CD14-positive monocyte (primary cell): ENCODE results near the gene OXER1. TPM values are rescaled to one million over a fixed set of nuclear protein-coding genes. Genes with fewer than 3 reads are reported as not detected.

Experiments
- DNase-seq, 3 donors: peaks; one replicate each; pipeline ENCODE4 v3.0.0-alpha.2; 2011 to 2022
- H2AFZ ChIP-seq: 2 replicates; pipeline ENCODE4 v1.6.0; 2012; ENCODE audit warnings: mild to moderate bottlenecking, low read depth, low read length, inconsistent platforms; ENCODE audit not compliant: insufficient read depth, poor library complexity, severe bottlenecking
- H3K27ac ChIP-seq, 2 donors: 1 replicate in 1 of 2; 2 replicates in 1 of 2; pipeline ENCODE4 v1.5.1; 2012 to 2013; ENCODE audit warnings: low read length in 2 of 2, control low read depth in 1 of 2, inconsistent platforms in 1 of 2, low read depth in 1 of 2, mild to moderate bottlenecking in 1 of 2
- H3K27me3 ChIP-seq, 2 donors: one replicate each; pipeline versions ENCODE4 v1.6.0 to v1.6.1; 2011 to 2013; ENCODE audit warnings: low read length in 2 of 2; ENCODE audit not compliant: control insufficient read depth in 2 of 2, insufficient read depth in 2 of 2
- H3K36me3 ChIP-seq, 2 donors: replicated peaks in 1 of 2; 1 replicate in 1 of 2; 2 replicates in 1 of 2; pipeline versions ENCODE4 v1.5.1 to v1.6.1; 2012 to 2013; ENCODE audit warnings: low read length in 2 of 2, control low read depth in 1 of 2, inconsistent platforms in 1 of 2, mild to moderate bottlenecking in 1 of 2; ENCODE audit not compliant: insufficient read depth in 2 of 2, control insufficient read depth in 1 of 2
- H3K4me1 ChIP-seq, 2 donors: 1 replicate in 1 of 2; 2 replicates in 1 of 2; pipeline versions ENCODE4 v1.5.1 to v1.6.1; 2012 to 2013; ENCODE audit warnings: low read length in 2 of 2, control low read depth in 1 of 2, inconsistent platforms in 1 of 2, mild to moderate bottlenecking in 1 of 2, moderate library complexity in 1 of 2; ENCODE audit not compliant: insufficient read depth in 2 of 2, control insufficient read depth in 1 of 2
- H3K4me2 ChIP-seq: replicated peaks from 2 replicates; pipeline ENCODE3; 2012; ENCODE audit warnings: low read length, moderate library complexity, mild to moderate bottlenecking; ENCODE audit not compliant: poor library complexity, severe bottlenecking; ENCODE audit errors: extremely low read depth
- H3K4me3 ChIP-seq, 3 experiments: fragments of 200-600 bp in 1 of 3; sonication (generic) in 1 of 3; replicated peaks in 1 of 3; 1 replicate in 2 of 3; 2 replicates in 1 of 3; pipeline ENCODE4 v1.5.1; 2011 to 2013; ENCODE audit warnings: low read length in 3 of 3, mild to moderate bottlenecking in 3 of 3, control low read depth in 2 of 3, low read depth in 2 of 3, inconsistent platforms in 1 of 3, moderate library complexity in 1 of 3
- H3K79me2 ChIP-seq: 2 replicates; pipeline ENCODE4 v1.6.0; 2012; ENCODE audit warnings: mild to moderate bottlenecking, control low read depth, inconsistent platforms, low read length, moderate library complexity; ENCODE audit not compliant: insufficient read depth
- H3K9ac ChIP-seq: 2 replicates; pipeline ENCODE4 v1.6.0; 2017; ENCODE audit warnings: low read length, mild to moderate bottlenecking; ENCODE audit not compliant: insufficient read depth, poor library complexity, severe bottlenecking
- H3K9me3 ChIP-seq, 2 donors: replicated peaks in 1 of 2; 1 replicate in 1 of 2; 2 replicates in 1 of 2; pipeline versions ENCODE4 v1.5.1 to v1.6.1; 2012 to 2013; ENCODE audit warnings: low read length in 2 of 2, control low read depth in 1 of 2; ENCODE audit not compliant: control insufficient read depth in 1 of 2, insufficient read depth in 1 of 2
- H4K20me1 ChIP-seq: 2 replicates; pipeline ENCODE4 v1.6.0; 2012; ENCODE audit warnings: mild to moderate bottlenecking, low read length, control low read depth, moderate library complexity; ENCODE audit not compliant: insufficient read depth
- H3K27ac Mint-ChIP-seq, 7 donors: one replicate each; pipeline ENCODE4 v1.8.0; 2020; ENCODE audit warnings: mild to moderate bottlenecking in 7 of 7, mixed read lengths in 7 of 7, moderate library complexity in 6 of 7, inconsistent platforms in 2 of 7
- H3K27me3 Mint-ChIP-seq, 3 donors: one replicate each; pipeline ENCODE4 v1.8.0; 2021 to 2022; ENCODE audit warnings: low read depth in 3 of 3, mild to moderate bottlenecking in 3 of 3, mixed read lengths in 3 of 3, moderate library complexity in 3 of 3, inconsistent platforms in 1 of 3
- H3K36me3 Mint-ChIP-seq, 2 donors: one replicate each; pipeline ENCODE4 v1.8.0; 2020; ENCODE audit warnings: mixed read lengths in 2 of 2, inconsistent platforms in 1 of 2, mild to moderate bottlenecking in 1 of 2
- H3K4me1 Mint-ChIP-seq: one replicate; pipeline ENCODE4 v1.8.0; 2020; ENCODE audit warnings: mild to moderate bottlenecking, mixed read lengths
- H3K4me3 Mint-ChIP-seq, 2 donors: one replicate each; pipeline ENCODE4 v1.8.0; 2020; ENCODE audit warnings: mild to moderate bottlenecking in 2 of 2, mixed read lengths in 2 of 2, moderate library complexity in 1 of 2
- H3K9me3 Mint-ChIP-seq, 7 donors: one replicate each; pipeline ENCODE4 v1.8.0; 2020 to 2022; ENCODE audit warnings: mixed read lengths in 7 of 7, mild to moderate bottlenecking in 6 of 7, moderate library complexity in 6 of 7, inconsistent platforms in 2 of 7
- WGBS: methylation state at CpG from one replicate; pipeline ENCODE4 v1.1.5; 2013; ENCODE audit warnings: missing lambda C conversion rate; ENCODE audit not compliant: insufficient coverage; 5-methylcytosine and 5-hydroxymethylcytosine counted together
- intact Hi-C, 2 donors: fragments of 100-400 bp; cut with micrococcal nuclease; formaldehyde crosslinking; loops; one replicate each; pipeline versions ENCODE4 v1.15.0 to v1.15.1; 2023
- polyA plus RNA-seq, 3 donors: library from polyadenylated mRNA; depleted of rRNA in 1 of 3; unstranded in 2 of 3; stranded (reverse) in 1 of 3; fragments of 300-500 nt in 2 of 3; fragments of >200 nt in 1 of 3; fragmentation: Illumina TruSeq in 2 of 3; gene quantifications; 1 replicate in 2 of 3; 2 replicates in 1 of 3; pipeline ENCODE4 v1.2.3, GENCODE V29; 2012 to 2021
- TF ChIP-seq, protein P1 (sequence below): fragments of 200-600 bp; IDR thresholded peaks from one replicate; pipeline ENCODE4 v1.8.0; 2022; ENCODE audit warnings: antibody characterized with exemption, mild to moderate bottlenecking

The OXER1 gene
- polyA plus RNA-seq, 3 donors = 3.8 to 13.3 (median 5.7) TPM

DNA sequence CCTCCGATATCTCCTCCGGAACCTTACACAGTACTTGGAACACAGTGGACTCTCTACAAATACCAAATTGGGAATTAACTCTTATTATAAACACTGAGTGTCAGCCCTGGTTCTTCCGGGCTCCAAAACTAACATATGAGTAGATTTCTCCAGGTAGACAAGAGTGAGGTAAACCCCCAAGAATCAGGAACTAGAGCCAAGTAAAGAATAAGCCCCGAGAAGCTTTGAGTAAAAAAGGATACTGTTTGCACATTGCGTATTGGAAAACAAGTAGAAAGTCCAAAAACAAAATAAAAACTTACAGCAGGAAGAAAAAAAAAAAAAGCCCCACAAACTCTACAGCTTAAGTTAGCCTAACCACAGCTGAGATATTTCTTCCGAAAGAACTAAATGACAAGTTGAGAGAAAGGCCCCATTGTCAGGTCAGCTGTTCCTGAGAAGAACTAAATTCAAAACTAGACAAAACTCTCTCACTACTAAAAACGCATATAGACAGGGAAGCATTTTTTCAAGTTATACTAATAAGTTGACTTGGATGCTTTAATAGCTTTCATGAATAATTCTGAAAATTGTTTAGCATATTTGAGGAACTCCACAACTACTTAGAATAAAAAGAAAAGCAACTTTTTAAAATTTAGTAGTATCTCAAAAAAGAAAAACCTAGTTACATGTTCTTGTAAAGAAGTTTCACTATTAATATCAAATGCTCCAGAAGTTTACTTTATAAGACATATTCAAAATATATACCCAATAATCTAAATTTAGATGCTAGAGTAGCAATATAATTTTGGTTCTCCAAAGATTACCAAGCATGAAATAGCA, 32.7 kb upstream of the OXER1 start:
- no peaks in the 10 kb centered on the region for H3K27me3 ChIP-seq
- H3K4me3 ChIP-seq = no peak overlapping the region
- peaks cover 29 to 48% of the 10 kb centered on the region in 2 donors for H3K4me1 ChIP-seq
- intact Hi-C loops = no loop called here
- no peaks in the 10 kb centered on the region for H3K9me3 ChIP-seq
- no peak overlapping the region for H3K27ac ChIP-seq
- H3K27me3 Mint-ChIP-seq = peaks cover 0 to 3% (median 2%) of the 10 kb centered on the region in 3 donors
- no peak overlapping the region for H3K4me2 ChIP-seq
- H3K4me3 Mint-ChIP-seq = no peak overlapping the region
- peaks cover 51% of the 10 kb centered on the region for H3K79me2 ChIP-seq
- no peak overlapping the region for H2AFZ ChIP-seq
- H3K9me3 Mint-ChIP-seq = peaks cover 0 to 2% (median 0%) of the 10 kb centered on the region in 7 donors
- no peak overlapping the region for H3K27ac Mint-ChIP-seq
- DNase-seq = no peak
- H3K36me3 Mint-ChIP-seq = peaks cover 45 to 55% of the 10 kb centered on the region in 2 donors
- H4K20me1 ChIP-seq = peaks cover 12% of the 10 kb centered on the region
- peaks cover 11 to 38% of the 10 kb centered on the region in 2 donors for H3K36me3 ChIP-seq
- TF ChIP-seq, protein P1, sequence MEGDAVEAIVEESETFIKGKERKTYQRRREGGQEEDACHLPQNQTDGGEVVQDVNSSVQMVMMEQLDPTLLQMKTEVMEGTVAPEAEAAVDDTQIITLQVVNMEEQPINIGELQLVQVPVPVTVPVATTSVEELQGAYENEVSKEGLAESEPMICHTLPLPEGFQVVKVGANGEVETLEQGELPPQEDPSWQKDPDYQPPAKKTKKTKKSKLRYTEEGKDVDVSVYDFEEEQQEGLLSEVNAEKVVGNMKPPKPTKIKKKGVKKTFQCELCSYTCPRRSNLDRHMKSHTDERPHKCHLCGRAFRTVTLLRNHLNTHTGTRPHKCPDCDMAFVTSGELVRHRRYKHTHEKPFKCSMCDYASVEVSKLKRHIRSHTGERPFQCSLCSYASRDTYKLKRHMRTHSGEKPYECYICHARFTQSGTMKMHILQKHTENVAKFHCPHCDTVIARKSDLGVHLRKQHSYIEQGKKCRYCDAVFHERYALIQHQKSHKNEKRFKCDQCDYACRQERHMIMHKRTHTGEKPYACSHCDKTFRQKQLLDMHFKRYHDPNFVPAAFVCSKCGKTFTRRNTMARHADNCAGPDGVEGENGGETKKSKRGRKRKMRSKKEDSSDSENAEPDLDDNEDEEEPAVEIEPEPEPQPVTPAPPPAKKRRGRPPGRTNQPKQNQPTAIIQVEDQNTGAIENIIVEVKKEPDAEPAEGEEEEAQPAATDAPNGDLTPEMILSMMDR = no peak
- 93% methylated on average over 3 of the region's 7 CpGs for WGBS
- peaks cover 54% of the 10 kb centered on the region for H3K4me1 Mint-ChIP-seq
- H3K9ac ChIP-seq = no peak overlapping the region

DNA sequence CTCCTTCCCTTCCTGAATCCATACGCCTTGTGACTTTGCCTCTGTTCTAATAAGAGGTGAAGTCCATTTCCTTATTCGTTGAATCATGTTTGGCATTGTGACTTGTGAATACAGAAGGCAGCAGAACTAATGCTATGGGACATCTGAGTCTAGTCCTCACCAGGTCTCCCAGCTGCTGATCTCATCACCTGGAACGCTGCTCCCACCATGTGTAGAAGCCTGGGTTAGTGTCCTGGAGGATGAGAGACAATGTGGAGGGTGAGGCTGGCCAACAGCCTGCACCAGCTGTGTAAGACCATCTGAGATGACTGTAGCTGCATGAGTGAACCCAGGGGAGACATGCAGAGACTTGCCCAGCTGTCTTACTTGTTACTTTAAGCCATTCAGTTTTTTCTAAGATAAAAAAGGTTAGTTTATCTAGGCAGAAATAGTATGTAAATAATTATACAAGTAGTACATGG, 31.9 kb upstream of the OXER1 start:
- Histone ChIP-seq H3K9ac (no peak overlapping the region), H2AFZ (no peak overlapping the region), H3K4me1 (peaks cover 30 to 47% of the 10 kb centered on the region in 2 donors), H3K27me3 (no peaks in the 10 kb centered on the region), H3K79me2 (peaks cover 55% of the 10 kb centered on the region), H4K20me1 (peaks cover 12% of the 10 kb centered on the region), H3K36me3 (peaks cover 11 to 38% of the 10 kb centered on the region in 2 donors), H3K27ac (no peak overlapping the region), H3K4me3 (no peak overlapping the region), H3K4me2 (no peak overlapping the region), H3K9me3 (no peaks in the 10 kb centered on the region)
- intact Hi-C loops = no loop called here
- TF ChIP-seq, protein P1 = no peak
- no peak overlapping the region for H3K4me3 Mint-ChIP-seq
- peak overlapping the region in 1 of 7 donors; percentile 39 for H3K27ac Mint-ChIP-seq
- DNase-seq = no peak
- peaks cover 48 to 49% of the 10 kb centered on the region in 2 donors for H3K36me3 Mint-ChIP-seq
- 100% methylated on average over 1 of the region's 3 CpGs for WGBS
- peaks cover 54% of the 10 kb centered on the region for H3K4me1 Mint-ChIP-seq
- no peaks in the 10 kb centered on the region for H3K9me3 Mint-ChIP-seq
- H3K27me3 Mint-ChIP-seq = peaks cover 0 to 3% (median 2%) of the 10 kb centered on the region in 3 donors
